GM10248 (cell line): ENCODE measurements around the gene ZBTB7C.

Source experiments
- CTCF ChIA-PET: fragments of 300-600 bp; sonication (Branson Sonifier 250); formaldehyde crosslinking; extraction: SDS; loops from one replicate; lab custom pipeline; 2021; ENCODE audit warnings: antibody characterized with exemption; lab: Yijun Ruan, JAX
- POLR2A ChIA-PET: fragments of 350-650 bp; sonication (Branson Sonifier 250); formaldehyde crosslinking; extraction: SDS; loops from one replicate; lab custom pipeline; 2020; ENCODE audit warnings: antibody characterized with exemption; lab: Yijun Ruan, JAX
- DNase-seq: peaks from one replicate; pipeline ENCODE4 v3.0.0; 2012; ENCODE audit errors: extremely low spot score
- TF ChIP-seq, protein P1 (sequence below): IDR thresholded peaks from 2 replicates; pipeline ENCODE4 v1.5.1; 2012; ENCODE audit warnings: mild to moderate bottlenecking, low read depth; ENCODE audit errors: extremely low read depth, missing control alignments, control extremely low read depth

ZBTB7C gene

DNA sequence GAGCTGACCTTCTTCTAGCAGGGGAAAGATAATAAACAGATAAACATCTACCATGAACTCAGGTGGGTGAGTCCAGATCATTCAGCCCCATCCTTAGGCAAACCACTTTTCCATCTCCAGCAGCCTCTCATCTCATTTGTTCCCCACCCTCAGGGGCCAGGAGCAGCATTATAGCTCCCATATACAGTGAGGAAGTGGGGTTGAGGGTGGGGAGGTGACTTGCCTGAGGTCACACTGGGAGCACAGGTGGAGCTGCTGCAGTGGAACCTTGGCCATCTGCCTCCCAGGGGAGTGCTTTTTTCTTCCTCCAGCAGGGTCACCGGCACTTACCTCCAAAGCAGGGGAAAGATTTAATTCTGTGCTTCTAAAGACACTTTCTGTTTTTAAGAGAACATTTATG lies 266.2 kb downstream of the ZBTB7C start:
- ChIA-PET POLR2A (no interaction called here), CTCF (interaction anchor here (1.4 kb wide), 1 partner anchor 15 kb away, joined by 4 read pairs; no protein-coding TSS in a partner anchor)
- TF ChIP-seq, protein P1, sequence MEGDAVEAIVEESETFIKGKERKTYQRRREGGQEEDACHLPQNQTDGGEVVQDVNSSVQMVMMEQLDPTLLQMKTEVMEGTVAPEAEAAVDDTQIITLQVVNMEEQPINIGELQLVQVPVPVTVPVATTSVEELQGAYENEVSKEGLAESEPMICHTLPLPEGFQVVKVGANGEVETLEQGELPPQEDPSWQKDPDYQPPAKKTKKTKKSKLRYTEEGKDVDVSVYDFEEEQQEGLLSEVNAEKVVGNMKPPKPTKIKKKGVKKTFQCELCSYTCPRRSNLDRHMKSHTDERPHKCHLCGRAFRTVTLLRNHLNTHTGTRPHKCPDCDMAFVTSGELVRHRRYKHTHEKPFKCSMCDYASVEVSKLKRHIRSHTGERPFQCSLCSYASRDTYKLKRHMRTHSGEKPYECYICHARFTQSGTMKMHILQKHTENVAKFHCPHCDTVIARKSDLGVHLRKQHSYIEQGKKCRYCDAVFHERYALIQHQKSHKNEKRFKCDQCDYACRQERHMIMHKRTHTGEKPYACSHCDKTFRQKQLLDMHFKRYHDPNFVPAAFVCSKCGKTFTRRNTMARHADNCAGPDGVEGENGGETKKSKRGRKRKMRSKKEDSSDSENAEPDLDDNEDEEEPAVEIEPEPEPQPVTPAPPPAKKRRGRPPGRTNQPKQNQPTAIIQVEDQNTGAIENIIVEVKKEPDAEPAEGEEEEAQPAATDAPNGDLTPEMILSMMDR: no peak
- no peak for DNase-seq

DNA sequence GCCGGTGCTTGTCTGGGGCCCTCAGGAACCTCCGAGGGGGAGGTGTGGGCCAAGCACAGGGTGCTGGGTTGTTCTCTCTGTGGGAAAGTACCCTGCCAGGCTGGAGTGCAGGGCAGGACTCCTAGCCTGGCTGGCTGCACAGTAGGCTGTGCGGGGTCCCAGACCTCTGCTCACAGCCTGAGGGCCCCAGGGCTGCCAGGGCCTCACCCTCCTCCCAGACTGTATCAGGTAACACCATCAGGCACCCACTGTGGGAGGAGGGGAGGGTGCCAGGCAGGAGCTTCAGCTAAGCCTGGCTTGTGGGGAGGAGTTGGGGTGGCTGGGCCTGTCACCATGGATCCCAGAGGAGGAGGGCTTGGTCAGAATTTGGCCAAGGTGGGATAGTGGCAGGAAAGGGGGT lies 266.8 kb downstream of the ZBTB7C start:
- ChIA-PET CTCF (interaction anchor here (1.4 kb wide), 1 partner anchor 15 kb away, joined by 4 read pairs; no protein-coding TSS in a partner anchor), POLR2A (no interaction called here)
- TF ChIP-seq, protein P1: no peak
- DNase-seq: no peak

DNA sequence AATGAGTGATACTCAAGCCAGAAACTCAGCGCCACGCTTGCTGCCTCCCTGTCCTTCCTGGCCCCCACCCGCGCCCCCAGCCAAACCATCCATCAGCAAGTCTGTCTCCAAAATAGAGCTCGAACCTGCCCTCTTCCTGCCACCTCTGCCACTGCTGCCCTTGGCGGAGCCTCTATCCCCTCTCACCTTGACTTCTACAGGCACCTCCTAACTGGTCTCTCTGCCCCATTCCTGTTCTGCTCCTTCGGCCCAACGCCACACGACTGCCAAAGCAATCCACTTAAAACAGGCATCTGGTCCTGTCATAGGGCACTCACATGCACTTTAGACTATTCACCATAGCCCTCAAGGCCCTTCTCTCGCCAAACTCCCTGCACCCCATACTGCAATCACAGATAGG lies 268.5 kb downstream of the ZBTB7C start:
- POLR2A ChIA-PET: no interaction called here
- DNase-seq: no peak
- TF ChIP-seq, protein P1: no peak
- CTCF ChIA-PET: interaction anchor here (1.5 kb wide), 1 partner anchor 22 kb away, joined by 3 read pairs; no protein-coding TSS in a partner anchor

DNA sequence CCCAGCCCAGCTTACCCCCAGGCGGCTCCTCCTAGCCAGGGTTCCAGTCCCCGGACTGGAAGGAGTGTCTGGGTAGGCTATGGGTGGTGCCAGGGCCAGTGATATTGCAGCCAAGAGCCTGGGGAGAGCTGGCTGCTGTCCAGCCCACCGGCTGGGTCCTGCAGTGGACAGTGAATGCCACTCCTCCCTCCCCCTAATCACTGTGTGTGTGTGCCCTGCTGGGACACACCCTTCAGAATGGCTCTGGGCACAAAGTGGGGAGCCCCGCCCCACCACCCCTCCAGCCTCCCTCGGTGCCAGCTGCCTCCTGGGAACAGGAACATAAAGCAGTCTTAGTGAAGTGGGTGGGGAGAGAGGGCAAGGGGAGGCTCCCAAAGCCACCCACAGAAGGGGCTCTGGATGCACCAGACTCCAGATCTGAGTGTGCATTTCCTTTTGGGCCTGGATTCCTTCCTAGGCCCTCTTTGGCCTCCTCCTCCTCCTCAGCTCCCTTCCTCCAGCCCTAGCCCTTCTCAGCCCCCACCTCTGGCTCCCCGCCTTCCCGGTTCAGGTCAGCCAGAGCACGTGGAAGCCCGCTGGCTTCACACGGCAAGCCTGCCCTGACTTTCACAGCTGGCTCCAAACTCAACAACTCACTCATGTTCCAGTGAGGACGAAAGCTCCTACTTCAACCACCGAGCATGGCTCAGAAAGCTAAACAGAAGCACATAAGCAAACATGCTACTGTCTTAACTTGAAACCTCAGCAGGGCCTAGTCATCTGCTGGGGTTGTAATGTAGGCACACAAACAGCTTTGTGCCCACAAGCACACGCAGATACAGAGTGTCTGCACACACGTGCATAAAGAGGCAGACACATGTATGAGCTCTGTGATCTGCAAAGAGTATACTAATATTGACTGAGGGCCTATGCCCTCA lies 269.5 kb downstream of the ZBTB7C start:
- CTCF ChIA-PET: interaction anchor here (1.5 kb wide), 1 partner anchor 21 kb away, joined by 3 read pairs; no protein-coding TSS in a partner anchor
- DNase-seq: no peak
- TF ChIP-seq, protein P1: no peak
- POLR2A ChIA-PET: no interaction called here

DNA sequence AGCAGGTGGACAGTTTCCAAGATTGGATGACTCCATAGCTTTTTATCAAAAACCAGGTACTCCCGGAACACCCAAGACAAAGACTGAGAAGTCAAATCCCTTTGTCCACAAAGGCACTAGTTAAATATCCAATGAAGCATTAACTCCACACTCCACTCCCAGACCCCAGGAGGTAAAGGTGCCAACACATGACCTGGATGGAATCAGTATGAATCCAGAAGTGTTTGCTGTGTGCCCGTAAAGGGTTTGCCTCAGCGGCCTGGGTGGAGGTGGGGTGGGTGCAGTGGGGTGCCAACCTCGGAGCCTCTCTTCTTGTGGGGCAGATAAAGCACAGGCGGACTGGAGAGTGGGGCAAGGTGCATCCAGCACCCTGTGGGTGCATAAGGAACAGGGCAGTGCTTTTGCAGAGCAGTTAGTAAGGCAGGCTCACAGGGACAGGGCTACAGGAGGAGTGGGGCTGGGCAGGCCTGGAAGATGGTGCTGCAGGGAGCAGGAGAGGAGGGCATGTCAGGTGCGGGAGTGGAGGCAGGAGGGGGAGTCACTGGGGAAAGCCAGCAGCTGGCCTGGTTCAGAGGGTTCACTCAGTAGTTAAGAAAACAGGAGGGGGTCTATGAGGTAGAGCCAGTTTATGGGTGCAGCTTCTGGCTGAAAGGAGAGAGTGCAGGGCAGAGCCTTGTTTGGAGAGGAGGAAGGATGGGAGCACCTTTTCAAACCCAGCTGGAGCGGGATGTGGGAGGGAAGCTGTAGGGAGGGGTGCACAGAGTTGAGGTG lies 270.3 kb downstream of the ZBTB7C start:
- no peak for DNase-seq
- POLR2A ChIA-PET: no interaction called here
- TF ChIP-seq, protein P1: no peak
- CTCF ChIA-PET: no interaction called here

DNA sequence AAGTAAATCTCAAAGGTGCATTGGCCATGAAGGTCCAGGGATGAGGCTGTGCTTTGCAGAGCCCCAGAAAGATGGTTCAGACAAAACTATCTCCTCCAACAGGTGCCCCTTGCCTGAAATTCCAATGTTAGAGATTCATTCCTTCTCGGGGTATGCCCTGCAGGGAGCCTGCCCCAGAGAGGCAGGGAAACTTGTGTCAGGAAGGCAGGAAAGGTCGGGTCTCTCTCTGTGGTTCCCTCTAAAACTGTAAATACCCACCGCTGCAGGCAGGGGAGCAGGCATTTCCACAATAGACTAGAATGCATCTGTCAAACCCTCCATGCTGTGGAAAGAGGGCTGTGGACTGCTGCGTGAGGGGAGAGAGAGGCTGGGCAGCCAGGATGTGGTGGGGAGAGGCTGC lies 271.0 kb downstream of the ZBTB7C start:
- POLR2A ChIA-PET: no interaction called here
- CTCF ChIA-PET: no interaction called here
- TF ChIP-seq, protein P1: no peak
- no peak for DNase-seq
